HUES64 (cell line): Measurements from ENCODE around the gene DBP.

Source experiments
- H3K27ac ChIP-seq: 2 replicates; pipeline ENCODE4 v1.7.0; 2013; ENCODE audit warnings: low read depth, low read length, inconsistent platforms
- H3K27me3 ChIP-seq: 2 replicates; pipeline ENCODE4 v1.6.1; 2013; ENCODE audit warnings: mild to moderate bottlenecking, low read length; ENCODE audit not compliant: insufficient read depth
- H3K36me3 ChIP-seq: 2 replicates; pipeline ENCODE4 v1.6.1; 2013; ENCODE audit warnings: mild to moderate bottlenecking, low read length; ENCODE audit not compliant: insufficient read depth
- H3K4me1 ChIP-seq: 2 replicates; pipeline ENCODE4 v1.6.1; 2013; ENCODE audit warnings: mild to moderate bottlenecking, low read length, moderate library complexity; ENCODE audit not compliant: insufficient read depth
- H3K4me3 ChIP-seq: 2 replicates; pipeline ENCODE4 v1.5.1; 2013; ENCODE audit warnings: mild to moderate bottlenecking, low read length, moderate library complexity
- H3K9ac ChIP-seq: 2 replicates; pipeline ENCODE4 v1.6.1; 2013; ENCODE audit warnings: mild to moderate bottlenecking, low read depth, low read length
- H3K9me3 ChIP-seq: 2 replicates; pipeline ENCODE4 v1.6.1; 2013; ENCODE audit warnings: low read depth, low read length; ENCODE audit not compliant: insufficient read depth
- WGBS: fragments of 150-250, 120-280 bp; methylation state at CpG from one replicate; pipeline ENCODE4 v1.1.7; 2013; ENCODE audit warnings: missing lambda C conversion rate; 5-methylcytosine and 5-hydroxymethylcytosine counted together

The DBP gene

DNA sequence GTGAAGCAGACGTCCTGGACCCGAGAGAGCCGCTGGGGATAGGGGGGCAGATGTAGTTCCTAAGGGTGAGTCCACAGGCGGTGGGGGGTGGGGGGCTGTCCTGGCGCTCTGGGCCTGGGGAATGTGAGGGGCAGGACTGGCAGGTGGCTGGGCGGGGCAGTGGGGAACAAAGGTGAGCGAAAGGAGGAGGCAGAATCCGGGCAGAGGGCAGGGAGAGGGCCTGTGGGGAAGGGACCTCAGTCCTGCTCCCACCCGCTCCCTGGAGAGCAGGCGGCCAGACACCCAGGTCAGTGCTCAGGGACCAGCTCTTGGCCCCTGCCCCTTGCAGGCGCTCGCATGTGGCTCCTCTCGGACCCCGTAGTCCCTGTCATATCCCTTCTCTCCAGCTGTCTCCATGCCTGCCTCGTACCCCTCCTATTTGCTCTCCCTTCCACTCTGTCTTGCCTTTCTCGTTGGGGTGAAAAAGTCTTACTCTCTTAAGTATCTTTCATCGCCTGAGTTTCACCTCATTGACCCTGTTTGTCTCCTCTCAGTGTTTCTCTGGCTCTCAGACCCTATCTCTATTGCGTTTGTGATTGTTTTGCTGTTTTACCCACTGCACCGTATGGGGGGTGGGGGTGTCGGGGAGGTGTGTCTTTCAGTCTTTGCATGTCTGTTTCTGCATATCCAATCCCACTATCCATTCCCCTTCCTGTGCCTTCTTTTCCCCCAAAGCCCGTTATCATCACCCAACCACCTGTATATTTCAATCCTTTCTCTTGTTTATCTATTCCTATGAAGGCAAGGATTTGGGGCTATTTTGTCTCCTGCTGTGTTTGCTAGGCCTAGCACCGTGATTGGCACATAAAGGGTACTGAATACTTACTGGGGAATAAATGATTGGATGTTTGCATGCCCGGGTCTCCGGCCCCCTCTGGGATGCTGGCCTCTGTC, 12.1 kb downstream of the DBP start:
- Histone ChIP-seq H3K36me3 (0 out of 2 replicates have a peak, but pooled peaks cover 3% of the 10 kb centered on the region), H3K27me3 (no peaks in the 10 kb centered on the region), H3K9ac (peak overlapping the region; percentile 80), H3K4me1 (peaks cover 15% of the 10 kb centered on the region), H3K9me3 (no peaks in the 10 kb centered on the region), H3K27ac (peak overlapping the region; percentile 82; the same call in 1 of the 2 replicates), H3K4me3 (peak overlapping the region; percentile 77)
- 50% methylated on average over 21 of the region's 24 CpGs for WGBS

DNA sequence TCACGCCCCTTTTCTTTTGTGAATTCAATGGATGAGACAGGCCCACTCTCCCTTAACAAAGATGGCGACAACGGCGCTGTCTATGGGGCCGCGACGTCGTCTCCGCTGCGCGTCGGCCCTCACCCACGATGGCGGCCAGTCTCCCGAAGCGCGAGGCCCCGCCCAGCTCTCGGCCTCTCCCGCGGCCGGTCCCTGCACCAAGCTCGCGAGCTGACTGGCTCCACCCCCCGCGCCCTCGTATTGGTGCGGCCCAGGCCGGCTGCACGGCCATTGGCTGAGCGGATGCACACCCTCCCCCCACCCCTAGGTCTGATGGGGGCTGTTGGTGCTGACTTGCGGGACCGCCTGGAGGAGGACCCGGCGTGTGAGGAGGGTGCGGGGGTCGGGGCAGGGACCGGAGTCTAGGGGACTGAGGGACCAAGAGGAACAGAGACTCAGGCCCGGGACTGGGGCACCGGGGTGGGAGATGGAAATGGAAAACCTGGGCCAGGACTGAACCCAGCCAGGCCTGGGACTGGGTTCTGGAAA, 13.0 kb downstream of the DBP start:
- H3K36me3 ChIP-seq: 0 out of 2 replicates have a peak, but pooled peaks cover 3% of the 10 kb centered on the region
- peaks cover 17% of the 10 kb centered on the region for H3K4me1 ChIP-seq
- peak overlapping the region; percentile 82 for H3K27ac ChIP-seq
- WGBS: under 1% methylated on average over 39 of the region's 40 CpGs
- peak overlapping the region; percentile 77 for H3K4me3 ChIP-seq
- no peaks in the 10 kb centered on the region for H3K27me3 ChIP-seq
- peak overlapping the region; percentile 80 for H3K9ac ChIP-seq
- H3K9me3 ChIP-seq: no peaks in the 10 kb centered on the region

DNA sequence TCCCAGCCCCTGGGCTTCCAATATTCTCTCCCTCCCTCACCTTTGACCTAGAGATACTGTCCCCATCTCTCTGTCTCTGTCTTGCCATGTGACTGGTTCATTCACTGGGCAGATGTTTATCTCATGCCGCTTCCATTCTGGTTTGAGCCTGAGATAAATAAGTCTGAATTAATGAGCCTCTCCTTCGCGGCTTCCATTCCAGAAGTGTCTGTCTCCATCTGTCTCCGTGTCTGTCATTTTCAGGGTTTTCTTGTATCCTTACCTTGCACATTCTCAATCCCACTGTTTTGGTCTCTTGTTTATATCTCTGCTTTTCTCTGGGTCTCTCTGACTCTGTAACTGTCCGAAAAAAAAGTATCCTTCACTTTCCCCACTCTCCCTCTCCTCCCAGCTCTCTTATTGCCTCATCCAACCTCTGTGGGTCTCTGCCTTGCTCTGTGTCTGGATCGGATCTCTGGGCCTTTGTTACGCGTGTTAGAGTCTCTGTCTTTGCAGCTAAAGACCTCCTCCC, 13.6 kb downstream of the DBP start:
- peak overlapping the region; percentile 51 for H3K4me3 ChIP-seq
- peaks cover 17% of the 10 kb centered on the region for H3K4me1 ChIP-seq
- peak overlapping the region; percentile 75 for H3K27ac ChIP-seq
- WGBS: 38% methylated on average over 8 of the region's 8 CpGs
- H3K9ac ChIP-seq: peak overlapping the region; percentile 75
- 0 out of 2 replicates have a peak, but pooled peaks cover 3% of the 10 kb centered on the region for H3K36me3 ChIP-seq
- no peaks in the 10 kb centered on the region for H3K9me3 ChIP-seq
- H3K27me3 ChIP-seq: no peaks in the 10 kb centered on the region

DNA sequence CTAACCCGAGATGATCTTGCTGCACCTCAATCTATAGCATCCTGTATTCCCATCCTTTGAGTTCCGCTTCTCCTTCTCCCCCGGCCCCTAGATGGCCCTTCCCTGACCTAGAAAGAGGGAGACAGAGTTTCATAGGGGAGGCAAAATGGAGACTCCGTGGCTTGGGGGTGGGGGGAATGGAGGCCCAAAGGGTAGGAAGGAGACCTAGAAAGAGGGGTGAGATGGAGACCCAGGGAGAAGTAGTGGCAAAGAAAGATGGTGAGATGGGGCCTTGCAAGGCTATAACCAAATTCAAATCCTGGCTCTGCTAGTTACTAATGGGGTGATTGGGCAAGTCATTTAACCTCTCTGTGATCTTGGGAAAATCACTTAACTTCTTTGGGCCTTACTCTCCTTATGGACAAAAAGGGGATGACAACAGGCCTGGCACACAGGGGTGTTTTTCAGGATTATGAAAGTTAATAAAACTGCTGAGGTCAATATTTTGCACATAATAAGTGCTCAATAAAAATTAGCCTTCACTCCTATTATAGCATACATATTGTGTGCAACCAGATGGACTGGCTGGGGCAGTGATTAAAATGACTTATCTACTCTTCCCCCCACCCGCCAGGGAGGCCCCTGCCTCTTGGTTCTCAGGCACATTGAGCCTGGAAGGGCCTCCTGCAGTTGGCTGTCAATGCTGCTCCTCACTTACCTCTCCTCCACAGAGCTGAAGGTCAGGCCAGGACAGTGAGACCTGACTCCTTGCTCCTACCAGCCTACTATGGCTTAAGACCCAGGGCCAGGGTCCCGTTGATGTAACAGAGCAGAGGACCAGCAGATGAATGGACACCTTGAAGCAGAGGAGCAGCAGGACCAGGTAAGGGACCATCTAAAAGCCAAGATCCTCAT, 17.2 kb downstream of the DBP start:
- Histone ChIP-seq H3K4me3 (peak overlapping the region; percentile 97), H3K9ac (peak overlapping the region; percentile 83), H3K9me3 (no peaks in the 10 kb centered on the region), H3K27me3 (no peaks in the 10 kb centered on the region), H3K27ac (peak overlapping the region; percentile 99), H3K36me3 (peaks cover 35% of the 10 kb centered on the region), H3K4me1 (peaks cover 41% of the 10 kb centered on the region)
- WGBS: 37% methylated on average over 5 of the region's 6 CpGs

DNA sequence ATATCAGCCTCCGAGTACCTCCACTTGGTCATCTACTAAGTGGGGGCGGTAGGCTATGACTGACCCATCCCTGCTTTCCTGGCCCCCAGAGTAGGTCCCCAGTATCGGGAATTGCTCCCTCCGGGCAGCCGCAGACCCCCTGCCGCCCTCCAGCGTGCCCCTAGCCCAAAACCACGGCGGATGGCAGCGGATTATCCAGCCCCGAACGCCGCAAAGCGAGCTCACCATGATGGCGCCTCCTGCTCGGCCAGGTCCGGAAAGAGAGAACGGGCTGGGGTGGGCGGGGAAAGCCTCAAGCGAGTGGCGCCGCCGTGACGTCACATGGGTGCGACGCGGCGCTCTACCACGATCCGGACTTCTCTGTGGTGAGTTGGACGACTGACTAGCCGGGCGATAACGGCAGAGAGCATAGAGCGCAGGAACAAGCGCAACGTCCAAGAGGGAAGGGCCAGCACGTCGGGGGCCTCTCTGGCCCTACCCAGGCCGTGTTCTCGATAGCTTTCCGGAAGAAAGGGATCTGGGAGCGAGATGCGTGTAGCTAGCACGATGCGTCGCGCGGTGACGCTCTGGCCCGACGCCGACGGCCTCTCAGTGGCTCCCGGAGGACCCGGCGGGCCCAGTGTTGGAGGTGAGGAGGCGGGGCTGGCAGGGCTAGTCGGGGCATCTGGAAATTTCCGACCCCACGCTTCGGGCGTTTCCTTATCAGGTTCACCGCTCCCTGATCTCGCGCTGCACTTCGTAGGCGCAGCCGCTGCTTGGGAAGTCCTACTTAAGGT, 18.1 kb downstream of the DBP start, which contains the start of the genes RPL18 and SPHK2:
RPL18 (minus strand) TSS at position 263 of the 776 bp plus-strand sequence; CDS start at position 228, 35 bp downstream.
SPHK2 (plus strand) TSS at position 591 of the 776 bp plus-strand sequence. CDS start 1,009 bp downstream, outside the sequence.
- Histone ChIP-seq H3K9me3 (no peaks in the 10 kb centered on the region), H3K4me1 (peaks cover 43% of the 10 kb centered on the region), H3K27me3 (no peaks in the 10 kb centered on the region), H3K4me3 (peak within 1 kb of the TSS; percentile 97), H3K36me3 (peaks cover 35% of the 10 kb centered on the region), H3K27ac (peak within 1 kb of the TSS; percentile 99), H3K9ac (peak within 1 kb of the TSS; percentile 99)
- under 1% methylated on average over 69 of the region's 69 CpGs for WGBS

DNA sequence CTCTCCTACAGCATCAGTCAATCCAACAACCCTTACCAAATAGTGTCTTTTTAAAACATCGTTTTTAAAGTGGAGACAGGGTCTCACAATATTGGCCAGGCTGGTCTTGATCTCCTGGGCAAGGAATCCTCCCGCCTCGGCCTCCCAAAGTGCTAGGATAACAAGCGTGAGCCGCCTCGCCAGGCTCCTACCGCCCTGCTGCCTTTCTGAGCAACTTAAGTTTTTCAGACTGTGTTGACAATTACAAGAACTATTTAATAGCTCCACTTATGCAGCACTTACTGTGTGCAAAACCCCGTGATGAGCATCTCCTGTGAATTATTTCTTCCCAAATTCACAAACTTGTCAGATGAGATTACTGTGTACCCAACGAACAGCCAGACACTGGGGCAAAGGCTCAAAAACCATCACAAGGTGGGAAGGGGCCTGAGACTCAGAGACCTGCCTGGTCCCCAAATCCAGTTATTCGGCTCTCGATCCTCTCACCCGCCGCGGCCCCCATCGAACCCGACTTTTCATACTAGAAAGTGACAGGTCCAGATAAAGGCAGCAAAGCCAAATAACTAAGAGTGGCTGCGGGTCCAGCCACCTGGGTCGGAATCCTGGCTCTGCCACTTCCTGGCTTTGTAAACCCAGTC, 18.8 kb downstream of the DBP start:
- Histone ChIP-seq H3K4me3 (peak overlapping the region; percentile 97), H3K4me1 (peaks cover 39% of the 10 kb centered on the region)
- 1% methylated on average over 18 of the region's 18 CpGs for WGBS

DNA sequence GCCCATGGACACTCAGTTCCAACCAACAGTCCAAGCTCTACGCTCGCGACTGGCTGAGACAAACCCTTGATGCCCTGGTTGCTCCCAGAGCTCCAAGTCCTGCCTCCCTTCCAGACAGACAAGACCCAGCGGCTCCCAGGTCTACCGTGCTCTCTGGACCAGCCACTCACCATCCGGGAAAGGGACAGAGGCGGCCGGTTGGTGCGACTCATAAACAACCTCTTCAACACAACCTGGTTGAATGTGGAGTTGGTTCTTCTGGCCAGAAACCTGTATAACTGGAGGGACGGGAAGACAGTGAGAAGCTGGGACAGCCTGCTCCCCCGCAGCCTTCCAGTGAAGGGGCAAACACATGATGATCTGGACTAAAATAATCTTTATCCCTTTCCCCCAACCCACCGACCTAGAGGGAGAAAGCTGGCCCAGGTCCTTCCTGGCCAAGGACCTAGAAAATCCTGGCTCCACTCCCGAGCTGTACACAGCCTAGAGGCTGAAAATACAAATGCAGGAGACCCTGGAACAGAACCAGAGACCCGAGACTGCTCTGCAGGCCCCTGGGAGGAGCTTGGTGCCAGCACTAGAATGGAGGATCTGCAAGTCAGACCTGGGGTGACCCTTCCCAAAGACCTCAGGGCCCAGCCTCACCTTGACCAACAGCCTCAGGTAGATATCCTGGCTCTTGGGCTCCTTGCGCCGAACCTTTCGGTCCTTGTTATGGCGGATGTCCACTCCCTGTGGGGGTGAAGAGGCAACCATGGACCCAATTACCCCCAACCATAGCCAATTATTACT, 19.8 kb downstream of the DBP start:
- peak overlapping the region; percentile 99 for H3K27ac ChIP-seq
- no peaks in the 10 kb centered on the region for H3K27me3 ChIP-seq
- H3K9me3 ChIP-seq: no peaks in the 10 kb centered on the region
- H3K36me3 ChIP-seq: peaks cover 35% of the 10 kb centered on the region
- peak overlapping the region; percentile 99 for H3K9ac ChIP-seq
- 89% methylated on average over 18 of the region's 18 CpGs for WGBS
- H3K4me3 ChIP-seq: peak overlapping the region; percentile 97
- peaks cover 37% of the 10 kb centered on the region for H3K4me1 ChIP-seq

More for the DNA sequence above, 18.8 kb downstream of the DBP start:
- Histone ChIP-seq H3K36me3 (peaks cover 35% of the 10 kb centered on the region), H3K27ac (peak overlapping the region; percentile 99), H3K9ac (peak overlapping the region; percentile 99), H3K9me3 (no peaks in the 10 kb centered on the region), H3K27me3 (no peaks in the 10 kb centered on the region)

DNA sequence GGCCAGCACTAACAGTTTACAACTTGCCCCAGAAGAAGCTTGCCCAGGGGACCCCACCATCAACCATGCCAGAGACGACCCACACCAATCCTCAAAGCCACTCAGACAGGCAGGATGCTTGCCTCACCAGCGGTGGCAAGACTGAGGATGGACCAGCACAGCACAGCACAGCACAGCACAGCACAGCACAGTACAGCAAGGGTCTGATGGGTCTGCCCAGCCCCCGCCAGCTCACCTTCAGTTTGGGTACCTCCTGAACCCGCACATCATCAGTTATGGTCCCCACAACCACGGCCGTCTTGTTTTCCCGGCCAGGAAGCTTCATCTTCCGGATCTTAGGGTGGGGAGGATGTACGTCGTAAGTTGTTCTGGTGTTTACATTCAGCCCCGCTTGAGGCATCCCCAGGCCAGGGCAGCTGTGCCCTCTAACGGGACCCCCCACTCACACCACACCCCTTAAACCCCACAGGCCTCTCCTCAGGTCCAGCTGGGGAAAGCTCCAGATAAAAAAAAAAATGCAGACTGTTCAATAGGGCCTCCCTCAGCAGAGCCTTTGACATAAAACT, 20.6 kb downstream of the DBP start:
- Histone ChIP-seq H3K4me3 (peak overlapping the region; percentile 97; the same call in 1 of the 2 replicates), H3K9ac (peak overlapping the region; percentile 99; the same call in 1 of the 2 replicates)

DNA sequence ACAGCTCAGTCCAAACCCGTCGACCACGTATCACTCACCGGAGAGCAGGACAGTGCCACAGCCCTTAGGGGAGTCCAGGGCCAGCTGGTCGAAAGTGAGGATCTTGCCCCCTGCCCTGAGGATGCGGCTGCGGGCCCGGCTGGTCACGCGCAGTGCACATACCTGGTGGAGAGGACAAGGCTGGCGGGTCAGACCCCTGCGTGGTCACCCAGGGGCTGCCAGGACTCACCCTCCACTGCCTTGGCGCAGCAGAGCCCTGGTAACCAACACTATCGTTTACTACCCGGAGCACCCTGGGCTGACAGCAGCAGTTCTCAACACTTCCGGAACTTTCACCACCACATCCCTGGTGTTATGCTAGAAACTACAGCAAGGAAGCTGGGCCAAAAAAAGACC, 21.1 kb downstream of the DBP start:
- Histone ChIP-seq H3K4me3 (0 out of 2 replicates have a peak overlapping the region, but pooled peaks have one; percentile 97), H3K27ac (peak overlapping the region; percentile 99; the same call in 1 of the 2 replicates)

More for the DNA sequence above, 20.6 kb downstream of the DBP start:
- H3K27ac ChIP-seq: peak overlapping the region; percentile 99
- peaks cover 37% of the 10 kb centered on the region for H3K4me1 ChIP-seq
- H3K9me3 ChIP-seq: no peaks in the 10 kb centered on the region
- no peaks in the 10 kb centered on the region for H3K27me3 ChIP-seq
- WGBS: 92% methylated on average over 11 of the region's 12 CpGs
- peaks cover 35% of the 10 kb centered on the region for H3K36me3 ChIP-seq

More for the DNA sequence above, 21.1 kb downstream of the DBP start:
- no peaks in the 10 kb centered on the region for H3K27me3 ChIP-seq
- WGBS: 94% methylated on average over 16 of the region's 16 CpGs
- no peaks in the 10 kb centered on the region for H3K9me3 ChIP-seq
- H3K36me3 ChIP-seq: peaks cover 35% of the 10 kb centered on the region
- H3K9ac ChIP-seq: peak overlapping the region; percentile 46; the same call in 1 of the 2 replicates
- H3K4me1 ChIP-seq: peaks cover 37% of the 10 kb centered on the region
